Astrocyte (in vitro differentiated cells and primary cell): Measurements from ENCODE around the gene IQGAP2. TPM values are rescaled to one million over a fixed set of nuclear protein-coding genes. Genes with fewer than 3 reads are reported as not detected.

Experiments
- DNase-seq: peaks from one replicate; pipeline ENCODE4 v3.0.0-alpha.2; 2010; ENCODE audit warnings: low read depth
- FAIRE-seq: peaks from 2 replicates; lab custom pipeline; 2011; peaks lifted over from hg19 to GRCh38; lab: Jason Lieb, UNC
- H2AFZ ChIP-seq: 2 replicates; pipeline ENCODE4 v1.6.0; 2012; ENCODE audit warnings: low read depth, low read length, inconsistent platforms
- H3K27ac ChIP-seq: 2 replicates; pipeline ENCODE4 v1.5.1; 2011; ENCODE audit warnings: low read depth, low read length, inconsistent platforms
- H3K27me3 ChIP-seq: 2 replicates; pipeline ENCODE4 v1.6.0; 2011; ENCODE audit warnings: low read length, inconsistent platforms; ENCODE audit not compliant: insufficient read depth
- H3K36me3 ChIP-seq: 2 replicates; pipeline ENCODE4 v1.5.1; 2011; ENCODE audit warnings: low read length, inconsistent platforms; ENCODE audit not compliant: insufficient read depth
- H3K4me1 ChIP-seq: 2 replicates; pipeline ENCODE4 v1.5.1; 2011; ENCODE audit warnings: low read length, inconsistent platforms; ENCODE audit not compliant: insufficient read depth
- H3K4me2 ChIP-seq: 2 replicates; pipeline ENCODE4 v1.6.0; 2012; ENCODE audit warnings: low read length, inconsistent platforms
- H3K4me3 ChIP-seq: 2 replicates; pipeline ENCODE4 v1.5.1; 2011; ENCODE audit warnings: low read depth, mild to moderate bottlenecking, low read length, inconsistent platforms; ENCODE audit not compliant: insufficient read depth
- H3K79me2 ChIP-seq: 2 replicates; pipeline ENCODE4 v1.6.0; 2012; ENCODE audit warnings: mild to moderate bottlenecking, low read length, inconsistent platforms; ENCODE audit not compliant: insufficient read depth
- H3K9ac ChIP-seq: 2 replicates; pipeline ENCODE4 v1.6.0; 2012; ENCODE audit warnings: mild to moderate bottlenecking, low read length, inconsistent platforms
- H3K9me3 ChIP-seq: 2 replicates; pipeline ENCODE4 v1.5.1; 2012; ENCODE audit warnings: low read depth, mild to moderate bottlenecking, low read length, inconsistent platforms; ENCODE audit not compliant: insufficient read depth
- H4K20me1 ChIP-seq: 2 replicates; pipeline ENCODE4 v1.6.0; 2012; ENCODE audit warnings: low read length, inconsistent platforms; ENCODE audit not compliant: insufficient read depth
- H3K27ac Mint-ChIP-seq: one replicate; pipeline ENCODE4 v1.8.0; 2021; ENCODE audit warnings: mild to moderate bottlenecking, mixed read lengths; ENCODE audit not compliant: unreplicated experiment
- H3K27me3 Mint-ChIP-seq: one replicate; pipeline ENCODE4 v1.8.0; 2021; ENCODE audit warnings: low read depth, mixed read lengths; ENCODE audit not compliant: unreplicated experiment
- H3K36me3 Mint-ChIP-seq: one replicate; pipeline ENCODE4 v1.8.0; 2021; ENCODE audit warnings: low read depth, mixed read lengths; ENCODE audit not compliant: unreplicated experiment
- H3K4me1 Mint-ChIP-seq: one replicate; pipeline ENCODE4 v1.8.0; 2021; ENCODE audit warnings: low read depth, mixed read lengths; ENCODE audit not compliant: unreplicated experiment
- H3K4me3 Mint-ChIP-seq: one replicate; pipeline ENCODE4 v1.8.0; 2021; ENCODE audit warnings: mild to moderate bottlenecking, moderate library complexity, mixed read lengths; ENCODE audit not compliant: unreplicated experiment
- H3K9me3 Mint-ChIP-seq: one replicate; pipeline ENCODE4 v1.8.0; 2021; ENCODE audit warnings: mild to moderate bottlenecking, mixed read lengths; ENCODE audit not compliant: unreplicated experiment
- CTCF ChIP-seq: IDR thresholded peaks from 2 replicates; pipeline ENCODE4 v1.5.1; 2011; ENCODE audit warnings: low read depth, mild to moderate bottlenecking, inconsistent platforms, low read length, moderate library complexity; ENCODE audit not compliant: insufficient read depth
- EZH2 ChIP-seq: IDR thresholded peaks from 2 replicates; pipeline ENCODE4 v1.6.1; 2012; ENCODE audit warnings: mild to moderate bottlenecking, low read length, inconsistent platforms; ENCODE audit not compliant: insufficient read depth
- total RNA-seq: library from RNA; stranded (reverse); gene quantifications from 2 replicates; pipeline ENCODE4 v1.2.1, GENCODE V29; 2021

The IQGAP2 gene
- total RNA-seq, 1 donor from 2014 or later: 2.9 TPM

- FAIRE-seq: no peak
- no peak overlapping the region for H3K4me3 Mint-ChIP-seq
Measured at GRCh38 chr5:76697670-76698069, 294.6 kb downstream of the IQGAP2 start.

GRCh38 chr5:76700571-76700970, 297.5 kb downstream of the IQGAP2 start:
- Histone ChIP-seq H3K4me2 (no peak overlapping the region), H3K4me3 (no peak overlapping the region), H4K20me1 (no peaks in the 10 kb centered on the region), H3K36me3 (no peaks in the 10 kb centered on the region), H3K27me3 (no peaks in the 10 kb centered on the region), H2AFZ (no peak overlapping the region), H3K9me3 (no peaks in the 10 kb centered on the region), H3K27ac (no peak overlapping the region), H3K4me1 (peaks cover 14% of the 10 kb centered on the region), H3K79me2 (no peaks in the 10 kb centered on the region), H3K9ac (no peak overlapping the region)
- no peak for DNase-seq
- no peaks in the 10 kb centered on the region for H3K27me3 Mint-ChIP-seq
- H3K27ac Mint-ChIP-seq: peak overlapping the region; percentile 3
- H3K4me3 Mint-ChIP-seq: no peak overlapping the region
- no peak for FAIRE-seq
- TF ChIP-seq CTCF: no peak
- no peak for TF ChIP-seq EZH2
- H3K9me3 Mint-ChIP-seq: no peaks in the 10 kb centered on the region
- H3K4me1 Mint-ChIP-seq: peaks cover 27% of the 10 kb centered on the region
- H3K36me3 Mint-ChIP-seq: peaks cover 3% of the 10 kb centered on the region

More at GRCh38 chr5:76697670-76698069, 294.6 kb downstream of the IQGAP2 start:
- Histone ChIP-seq H3K9me3 (no peaks in the 10 kb centered on the region), H3K4me2 (no peak overlapping the region), H3K4me3 (no peak overlapping the region), H3K9ac (no peak overlapping the region), H3K4me1 (peaks cover 7% of the 10 kb centered on the region), H3K27me3 (no peaks in the 10 kb centered on the region), H3K36me3 (no peaks in the 10 kb centered on the region), H3K27ac (no peak overlapping the region), H2AFZ (no peak overlapping the region), H4K20me1 (no peaks in the 10 kb centered on the region), H3K79me2 (no peaks in the 10 kb centered on the region)
- H3K36me3 Mint-ChIP-seq: peaks cover 6% of the 10 kb centered on the region
- TF ChIP-seq EZH2: no peak
- no peak for TF ChIP-seq CTCF
- no peaks in the 10 kb centered on the region for H3K9me3 Mint-ChIP-seq
- H3K27me3 Mint-ChIP-seq: no peaks in the 10 kb centered on the region
- peaks cover 26% of the 10 kb centered on the region for H3K4me1 Mint-ChIP-seq
- DNase-seq: no peak
- H3K27ac Mint-ChIP-seq: no peak overlapping the region

- Histone ChIP-seq H3K4me1 (peaks cover 14% of the 10 kb centered on the region), H3K9ac (no peak overlapping the region), H3K4me3 (no peak overlapping the region), H3K79me2 (no peaks in the 10 kb centered on the region), H3K27me3 (no peaks in the 10 kb centered on the region), H4K20me1 (no peaks in the 10 kb centered on the region), H3K4me2 (no peak overlapping the region), H3K36me3 (no peaks in the 10 kb centered on the region), H3K9me3 (no peaks in the 10 kb centered on the region), H3K27ac (no peak overlapping the region), H2AFZ (no peak overlapping the region)
- H3K36me3 Mint-ChIP-seq: peaks cover 3% of the 10 kb centered on the region
- no peak overlapping the region for H3K4me3 Mint-ChIP-seq
- H3K27me3 Mint-ChIP-seq: no peaks in the 10 kb centered on the region
- H3K27ac Mint-ChIP-seq: no peak overlapping the region
- TF ChIP-seq CTCF (no peak), EZH2 (no peak)
- H3K4me1 Mint-ChIP-seq: peaks cover 24% of the 10 kb centered on the region
- DNase-seq (peak; percentile 85), FAIRE-seq (peak; percentile 20)
- no peaks in the 10 kb centered on the region for H3K9me3 Mint-ChIP-seq
Measured at GRCh38 chr5:76701298-76701697, 298.2 kb downstream of the IQGAP2 start.
